Esophagus squamous epithelium (tissue), 5 donors: ENCODE measurements around the gene DCP1A. TPM values are rescaled to one million over a fixed set of nuclear protein-coding genes. Genes with fewer than 3 reads are reported as not detected.

ENCODE experiments used
- DNase-seq: peaks from one replicate; lab custom pipeline; 2025; lab: John Stamatoyannopoulos, UW
- H3K27ac ChIP-seq, 4 donors: fragments of 200-600 bp; sonication (generic); one replicate each; pipeline ENCODE4 v1.5.1; 2016 to 2019; ENCODE audit warnings: mild to moderate bottlenecking in 1 of 4
- H3K27me3 ChIP-seq, 4 donors: fragments of 200-600 bp; sonication (generic); 1 replicate in 3 of 4; 2 replicates in 1 of 4; pipeline versions ENCODE4 v1.5.1 to v1.6.0; 2017 to 2021; ENCODE audit warnings: antibody characterized with exemption in 1 of 4
- H3K36me3 ChIP-seq, 3 donors: fragments of 200-600 bp; sonication (generic); one replicate each; pipeline ENCODE4 v1.5.1; 2016 to 2019
- H3K4me1 ChIP-seq, 3 donors: fragments of 200-600 bp; sonication (generic); one replicate each; pipeline ENCODE4 v1.5.1; 2017 to 2019
- H3K4me3 ChIP-seq, 4 donors: fragments of 200-600 bp; sonication (generic); 1 replicate in 3 of 4; 2 replicates in 1 of 4; pipeline ENCODE4 v1.5.1; 2016 to 2019; ENCODE audit warnings: mild to moderate bottlenecking in 2 of 4, moderate library complexity in 1 of 4
- H3K9me3 ChIP-seq, 3 donors: fragments of 200-600 bp; sonication (generic); one replicate each; pipeline ENCODE4 v1.5.1; 2016 to 2019
- CTCF ChIP-seq, 6 experiments: fragments of 450-650 bp in 4 of 6; fragments of 200-600 bp in 2 of 6; sonication (generic) in 2 of 6; IDR thresholded peaks; one replicate each; pipeline ENCODE4 v1.5.1; 2016 to 2019; ENCODE audit warnings: antibody characterized with exemption in 6 of 6, mild to moderate bottlenecking in 4 of 6, moderate library complexity in 4 of 6
- POLR2A ChIP-seq, 4 donors: fragments of 450-650 bp; IDR thresholded peaks; one replicate each; pipeline ENCODE4 v1.6.1; 2017; ENCODE audit warnings: antibody characterized with exemption in 4 of 4, mild to moderate bottlenecking in 4 of 4, moderate library complexity in 3 of 4
- WGBS, 2 donors: methylation state at CpG; one replicate each; pipeline ENCODE4 v1.1.5; 2018; 5-methylcytosine and 5-hydroxymethylcytosine counted together
- intact Hi-C: fragments of 100-400 bp; cut with DNase I; formaldehyde crosslinking; loops from one replicate; pipeline ENCODE4 v1.15.0; 2022
- total RNA-seq, 4 donors: library from RNA; depleted of rRNA; stranded (reverse); fragments of >200 nt; gene quantifications; one replicate each; pipeline ENCODE4 v1.1.0, GENCODE V29; 2016
- donor health status: DM: yes; HTN: yes; CAD: no.

DCP1A gene
- 10 to 100 TPM; 12.7 to 17.4 (median 14.2) TPM for total RNA-seq

- TF ChIP-seq POLR2A (IDR thresholded peaks at IDR 0.05) (peak in 3 of 4 donors; percentile 51 to 87 (median 70)), CTCF (IDR thresholded peaks at IDR 0.05) (peak in 1 of 6 experiments; percentile 34)
- H3K9me3 ChIP-seq = no peaks in the 10 kb centered on the region
- no peaks in the 10 kb centered on the region for H3K27me3 ChIP-seq
- peak; percentile 79 for DNase-seq
- peak within 1 kb of the TSS; percentile 75 to 99 (median 88) for H3K4me3 ChIP-seq
- peak within 1 kb of the TSS; percentile 91 to 99 (median 95) for H3K27ac ChIP-seq
- H3K4me1 ChIP-seq = peaks cover 11 to 40% (median 20%) of the 10 kb centered on the region in 3 donors
- peaks cover 0 to 22% (median 5%) of the 10 kb centered on the region in 3 donors for H3K36me3 ChIP-seq
- intact Hi-C loops = no loop called here
- WGBS, 2 donors = 0% methylated on average over 7 to 11 of the region's 61 CpGs
Observed at GRCh38 chr3:53347261-53348064, at the start of gene DCP1A. Gene DCP1A, minus strand, starts transcription at chr3:53347543. Its CDS starts 26 bp downstream, at chr3:53347517.

- H3K27ac ChIP-seq = no peak overlapping the region
- H3K4me3 ChIP-seq = no peak overlapping the region
- H3K36me3 ChIP-seq = no peaks in the 10 kb centered on the region
- WGBS, 2 donors = 71 to 77% methylated on average over 6 of the region's 6 CpGs
- intact Hi-C loops = loop anchor here (5.0 kb wide), 1 partner anchor 333 kb away; no protein-coding TSS in a partner anchor
- H3K27me3 ChIP-seq = peaks cover 0 to 17% (median 0%) of the 10 kb centered on the region in 4 donors
- H3K4me1 ChIP-seq = no peaks in the 10 kb centered on the region
- no peak for DNase-seq
- TF ChIP-seq POLR2A (IDR thresholded peaks at IDR 0.05) (no peak), CTCF (IDR thresholded peaks at IDR 0.05) (no peak)
- no peaks in the 10 kb centered on the region for H3K9me3 ChIP-seq
Observed at GRCh38 chr3:53384465-53385423, 37.4 kb upstream of the DCP1A start.

- TF ChIP-seq POLR2A (IDR thresholded peaks at IDR 0.05) (no peak), CTCF (IDR thresholded peaks at IDR 0.05) (no peak)
- Histone ChIP-seq H3K4me3 (no peak overlapping the region), H3K9me3 (no peaks in the 10 kb centered on the region), H3K27ac (no peak overlapping the region), H3K36me3 (no peaks in the 10 kb centered on the region), H3K4me1 (no peaks in the 10 kb centered on the region), H3K27me3 (peaks cover 0 to 14% (median 0%) of the 10 kb centered on the region in 4 donors)
- DNase-seq = no peak
- 83 to 88% methylated on average over 4 of the region's 4 CpGs for WGBS, 2 donors
- intact Hi-C loops = loop anchor here (5.0 kb wide), 1 partner anchor 335 kb away; no protein-coding TSS in a partner anchor
Observed at GRCh38 chr3:53382106-53382505, 34.8 kb upstream of the DCP1A start.

- 30 to 44% methylated on average over 1 of the region's 1 CpG for WGBS, 2 donors
- intact Hi-C loops = loop anchor here (5.0 kb wide), 1 partner anchor 337 kb away; no protein-coding TSS in a partner anchor
- Histone ChIP-seq H3K4me1 (no peaks in the 10 kb centered on the region), H3K27ac (no peak overlapping the region), H3K27me3 (no peaks in the 10 kb centered on the region), H3K36me3 (no peaks in the 10 kb centered on the region), H3K4me3 (no peak overlapping the region), H3K9me3 (no peaks in the 10 kb centered on the region)
- TF ChIP-seq CTCF (IDR thresholded peaks at IDR 0.05) = no peak
- no peak for TF ChIP-seq POLR2A (IDR thresholded peaks at IDR 0.05)
- DNase-seq = no peak
Observed at GRCh38 chr3:53380306-53380705, 33.0 kb upstream of the DCP1A start.
